NCI-H1105 (cell line): ENCODE measurements around the gene UNCX.

ENCODE experiments used
- DNase-seq: peaks from one replicate; lab custom pipeline; 2025; lab: John Stamatoyannopoulos, UW

Gene UNCX

DNA sequence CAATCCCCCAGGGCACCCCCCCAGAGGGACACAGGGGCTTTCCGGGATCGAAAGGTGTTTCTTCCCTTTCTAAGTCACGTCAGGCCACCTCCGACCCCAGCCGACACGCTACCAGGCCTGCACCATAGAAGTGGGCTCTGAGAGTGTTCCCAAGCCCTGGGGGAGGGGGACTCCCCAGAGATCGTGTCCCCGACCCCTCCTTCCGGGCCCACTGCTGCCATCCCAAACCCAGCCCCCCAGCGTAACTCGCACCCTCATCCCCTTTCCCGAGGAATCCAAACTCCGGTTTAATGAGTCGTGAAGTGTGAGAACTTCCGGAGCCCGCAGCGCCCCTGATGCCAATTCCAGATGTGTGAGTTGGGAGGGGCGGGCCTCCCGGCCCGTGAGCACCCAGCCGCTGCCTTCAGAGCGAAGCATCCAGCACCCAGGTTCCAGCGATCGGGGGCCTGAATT lies 11.3 kb downstream of the UNCX start:
- DNase-seq = no peak

GRCh38 chr7:1244700-1245523 lies 12.2 kb downstream of the UNCX start:
- DNase-seq = no peak

- DNase-seq = no peak
Measured at GRCh38 chr7:1245524-1246050, 12.9 kb downstream of the UNCX start.

- no peak for DNase-seq
Measured at GRCh38 chr7:1246160-1246870, 13.6 kb downstream of the UNCX start.

DNA sequence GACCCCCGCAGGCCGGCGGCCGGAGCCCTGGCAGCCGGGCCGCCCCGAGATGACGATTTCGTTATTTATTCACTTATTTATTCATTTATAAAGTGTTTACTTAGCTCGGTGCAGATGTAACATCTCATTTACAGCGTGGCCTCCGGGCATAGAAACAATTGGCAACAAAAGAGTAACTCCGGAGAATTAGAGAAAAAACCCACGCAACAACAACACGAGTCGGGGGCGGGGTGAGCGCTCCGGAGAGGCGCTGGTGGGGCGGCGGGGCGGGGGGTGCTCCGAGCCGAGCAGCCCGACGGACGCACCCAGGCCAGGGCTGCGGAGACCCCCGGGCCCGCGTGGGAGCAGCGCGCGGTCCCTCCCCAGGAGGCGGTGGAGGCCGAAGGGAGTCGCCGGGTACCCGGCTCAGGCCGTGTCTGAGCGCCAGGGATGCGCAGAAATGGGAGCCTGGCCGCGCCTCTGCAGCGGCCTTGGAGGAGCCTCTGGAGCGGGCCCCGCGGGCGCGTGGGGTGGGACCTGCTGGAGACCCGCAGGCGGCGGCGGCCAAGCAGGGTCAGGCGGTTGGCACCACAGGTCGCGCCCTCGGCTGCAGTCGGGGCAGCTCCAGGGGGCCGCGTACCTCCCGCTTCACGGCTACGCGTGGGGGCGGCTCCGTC lies 14.3 kb downstream of the UNCX start:
- DNase-seq = no peak

DNA sequence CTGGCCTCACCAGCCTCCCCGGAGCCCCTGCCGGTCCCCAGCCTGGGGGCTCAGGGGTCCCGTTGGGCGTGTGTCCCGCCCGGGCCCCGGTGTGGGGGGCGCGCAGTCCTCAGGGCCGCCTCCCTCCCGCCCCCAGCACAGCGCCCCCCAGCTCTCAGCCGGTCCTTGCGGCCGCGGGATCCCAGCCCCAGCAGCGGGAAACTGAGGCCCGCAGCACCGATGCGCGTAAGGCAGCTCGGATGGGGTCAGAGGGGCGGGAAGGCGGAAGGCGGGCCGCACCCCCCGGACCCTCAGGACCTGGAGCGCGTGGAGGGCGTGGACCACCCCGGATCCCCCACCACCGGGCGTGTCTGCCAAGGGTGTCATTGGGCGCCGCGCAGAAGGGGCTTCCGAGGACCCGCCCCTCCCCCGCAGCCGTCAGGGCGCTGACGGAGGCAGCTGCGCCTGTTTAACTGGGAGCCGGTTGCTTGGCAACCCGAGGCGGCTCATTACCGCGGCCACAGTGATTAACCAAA lies 14.9 kb downstream of the UNCX start:
- DNase-seq = peak; percentile 80

- peak; percentile 56 for DNase-seq
Measured at GRCh38 chr7:1248143-1248915, 15.7 kb downstream of the UNCX start.

DNA sequence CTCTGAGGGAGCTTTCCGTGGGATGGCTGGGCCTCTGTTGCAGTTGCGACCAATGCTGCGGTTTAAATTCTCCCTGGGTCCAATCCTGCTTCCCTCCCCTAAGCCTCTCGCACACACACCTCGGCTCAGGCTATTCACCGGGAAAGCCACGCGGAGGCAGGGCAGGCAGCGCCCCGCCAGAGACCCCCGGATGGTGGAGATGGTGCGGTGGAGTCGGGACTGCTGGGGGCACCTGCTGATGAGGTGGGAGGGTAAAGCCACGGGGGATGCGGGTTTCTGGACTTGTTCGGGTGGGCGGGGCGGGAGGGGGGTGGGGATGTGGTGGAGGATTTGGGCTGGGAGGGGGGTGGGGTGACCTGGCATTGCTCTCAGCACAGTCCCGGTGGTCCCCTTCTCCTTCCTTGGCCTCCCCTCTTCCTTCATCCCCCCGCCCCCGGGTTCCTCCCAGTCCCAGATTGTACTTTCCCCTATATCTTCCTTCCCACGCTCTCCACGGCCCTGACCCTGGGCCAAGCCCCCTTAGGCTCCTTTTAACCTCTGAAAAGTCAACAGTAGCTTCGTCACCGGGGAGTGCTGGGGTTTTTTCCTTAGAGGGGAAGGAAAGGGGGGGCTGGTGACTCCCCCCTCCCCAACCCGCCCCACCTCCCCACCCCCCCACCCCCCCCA lies 16.4 kb downstream of the UNCX start:
- DNase-seq = no peak

DNA sequence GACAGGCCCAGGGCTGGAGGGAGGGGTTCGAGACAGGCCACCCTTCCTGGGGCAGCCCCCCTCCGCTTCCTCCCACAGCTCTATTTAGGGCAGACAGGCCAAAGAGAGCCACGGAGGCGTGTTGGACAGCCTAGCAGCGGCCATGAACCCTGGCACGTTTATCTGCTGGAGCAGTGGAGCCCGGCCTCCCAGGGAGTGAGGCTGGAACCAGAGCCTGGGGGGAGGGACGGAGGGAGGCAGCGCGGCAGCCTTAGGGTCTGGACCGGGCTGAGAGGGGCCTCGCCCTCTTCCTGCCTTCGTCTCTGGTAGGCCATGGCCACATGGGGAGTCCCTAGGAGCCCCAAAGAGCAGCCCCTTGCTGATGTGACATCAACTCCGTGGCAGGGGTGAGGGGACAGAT lies 17.1 kb downstream of the UNCX start:
- DNase-seq = no peak

- DNase-seq = no peak
Measured at GRCh38 chr7:1250901-1251300, 18.2 kb downstream of the UNCX start.

- no peak for DNase-seq
Measured at GRCh38 chr7:1251796-1252539, 19.3 kb downstream of the UNCX start.

DNA sequence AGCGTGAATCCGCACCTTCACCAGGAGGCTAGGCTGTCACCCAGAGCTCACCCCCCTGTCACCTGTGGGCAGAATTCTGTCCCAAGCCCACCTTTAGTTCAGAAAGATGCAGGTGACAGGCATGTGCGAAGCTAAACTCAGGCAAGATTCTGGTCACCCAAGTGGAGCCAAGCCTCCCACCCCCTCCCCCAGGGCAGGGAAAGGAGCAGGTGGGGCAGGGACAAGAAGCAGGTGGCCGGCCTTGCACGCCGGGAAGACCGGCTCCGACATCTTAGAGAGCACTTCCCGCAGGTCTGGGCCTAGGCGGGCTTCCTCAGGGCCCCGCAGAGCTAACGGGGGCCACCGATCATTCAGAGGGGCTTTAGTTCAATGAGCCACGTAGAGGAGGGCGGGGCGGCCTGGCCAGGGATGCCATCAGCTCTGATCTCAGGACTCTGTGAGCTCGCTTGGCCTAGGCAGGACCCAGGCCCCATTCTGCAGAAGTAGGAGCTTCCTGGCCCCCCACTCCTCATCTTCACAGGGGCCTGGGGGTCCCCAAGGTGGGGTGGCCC lies 19.9 kb downstream of the UNCX start:
- DNase-seq = no peak

DNA sequence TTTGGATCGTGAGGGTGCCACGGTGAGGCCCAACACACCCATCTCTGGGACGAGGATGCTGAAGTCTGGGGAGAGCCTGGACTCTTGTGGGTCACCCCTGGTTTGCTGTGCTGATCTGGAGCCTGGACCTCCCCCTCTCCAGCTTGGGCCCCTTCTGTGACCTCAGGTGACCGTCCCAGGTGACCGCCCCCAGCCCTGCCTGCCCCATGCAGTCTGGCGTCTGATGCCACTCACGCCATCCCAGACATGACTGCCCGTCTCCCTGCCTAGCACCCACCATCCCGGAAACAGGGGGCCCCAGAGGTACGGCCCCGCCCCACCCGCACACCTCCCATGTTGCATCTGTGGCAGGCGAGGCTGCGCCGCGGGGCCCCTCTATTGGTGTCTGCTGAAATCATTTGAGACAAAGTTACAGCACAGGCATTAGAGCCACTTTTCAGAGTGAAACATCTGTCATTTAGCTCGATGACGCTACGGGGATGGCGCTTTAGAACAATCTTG lies 21.1 kb downstream of the UNCX start:
- no peak for DNase-seq

- DNase-seq = no peak
Measured at GRCh38 chr7:1254281-1255079, 21.8 kb downstream of the UNCX start.

GRCh38 chr7:1255080-1255816 lies 22.6 kb downstream of the UNCX start:
- no peak for DNase-seq

GRCh38 chr7:1255817-1256340 lies 23.2 kb downstream of the UNCX start:
- no peak for DNase-seq

- no peak for DNase-seq
Measured at GRCh38 chr7:1256621-1257020, 23.9 kb downstream of the UNCX start.

GRCh38 chr7:1257221-1257620 lies 24.5 kb downstream of the UNCX start:
- no peak for DNase-seq
